OCI-LY1 (cell line): ENCODE data around the gene AASS.

ENCODE experiments used
- H2AFZ ChIP-seq: fragments of 200-600 bp; sonication (generic), shearing (Covaris generic); 2 replicates; pipeline ENCODE4 v1.6.0; 2014; ENCODE audit warnings: antibody characterized with exemption, mild to moderate bottlenecking, low read length
- H3F3A ChIP-seq: fragments of 200-600 bp; sonication (generic), shearing (Covaris generic); 2 replicates; pipeline ENCODE4 v1.6.0; 2014; ENCODE audit warnings: mild to moderate bottlenecking, antibody characterized with exemption, low read length, moderate library complexity; ENCODE audit not compliant: insufficient read depth
- H3K27ac ChIP-seq: fragments of 200-600 bp; sonication (generic); 2 replicates; pipeline ENCODE4 v1.5.1; 2014; ENCODE audit warnings: low read length, mixed run types, mild to moderate bottlenecking, low read depth; ENCODE audit not compliant: poor library complexity, severe bottlenecking
- H3K27me3 ChIP-seq: fragments of 200-600 bp; sonication (generic); 2 replicates; pipeline ENCODE4 v1.6.0; 2014; ENCODE audit warnings: antibody characterized with exemption, mild to moderate bottlenecking, low read length, moderate library complexity; ENCODE audit not compliant: insufficient read depth
- H3K36me3 ChIP-seq: fragments of 200-600 bp; sonication (generic); 2 replicates; pipeline ENCODE4 v1.6.1; 2014; ENCODE audit warnings: mild to moderate bottlenecking, antibody characterized with exemption, low read length, moderate library complexity, mixed read lengths; ENCODE audit not compliant: insufficient read depth
- H3K4me1 ChIP-seq: fragments of 200-600 bp; sonication (generic); 2 replicates; pipeline ENCODE4 v1.5.1; 2014; ENCODE audit warnings: mild to moderate bottlenecking, low read length, moderate library complexity; ENCODE audit not compliant: insufficient read depth, severe bottlenecking
- H3K4me2 ChIP-seq: fragments of 200-600 bp; sonication (generic), shearing (Covaris generic); 2 replicates; pipeline ENCODE4 v1.6.1; 2014; ENCODE audit warnings: low read length
- H3K4me3 ChIP-seq: fragments of 200-600 bp; sonication (generic); 2 replicates; pipeline ENCODE4 v1.5.1; 2014; ENCODE audit warnings: low read length, low read depth, mild to moderate bottlenecking, mixed read lengths; ENCODE audit not compliant: poor library complexity, severe bottlenecking
- H3K79me2 ChIP-seq: fragments of 200-600 bp; shearing (Covaris generic); 2 replicates; pipeline ENCODE4 v1.6.1; 2016; ENCODE audit warnings: mixed run types, low read length, mixed read lengths; ENCODE audit not compliant: insufficient read depth
- H3K9ac ChIP-seq: fragments of 200-600 bp; sonication (generic), shearing (Covaris generic); 2 replicates; pipeline ENCODE4 v1.6.1; 2014; ENCODE audit warnings: mild to moderate bottlenecking, low read length, mixed read lengths
- H3K9me2 ChIP-seq: fragments of 200-600 bp; sonication (generic), shearing (Covaris generic); 2 replicates; pipeline ENCODE4 v1.6.1; 2014; ENCODE audit warnings: low read depth, mild to moderate bottlenecking, low read length, mixed read lengths
- H3K9me3 ChIP-seq: fragments of 200-600 bp; shearing (Covaris generic); 2 replicates; pipeline ENCODE4 v1.6.1; 2014; ENCODE audit warnings: low read length, mixed read lengths
- H4K20me1 ChIP-seq: fragments of 200-600 bp; sonication (generic), shearing (Covaris generic); 2 replicates; pipeline ENCODE4 v1.6.0; 2016; ENCODE audit warnings: mild to moderate bottlenecking, low read length; ENCODE audit not compliant: insufficient read depth
- CTCF ChIP-seq: fragments of 200-600 bp; sonication (generic), shearing (Covaris generic); IDR thresholded peaks from 2 replicates; pipeline ENCODE4 v1.5.1; 2017; ENCODE audit warnings: mild to moderate bottlenecking, antibody characterized with exemption, low read length, moderate library complexity, mixed read lengths
- EZH2 ChIP-seq: fragments of 200-600 bp; sonication (generic), shearing (Covaris generic); IDR thresholded peaks from 2 replicates; pipeline ENCODE4 v1.8.0; 2017; ENCODE audit warnings: borderline replicate concordance, mixed run types, mild to moderate bottlenecking, antibody characterized with exemption, low read length, moderate library complexity, mixed read lengths

Gene AASS

DNA sequence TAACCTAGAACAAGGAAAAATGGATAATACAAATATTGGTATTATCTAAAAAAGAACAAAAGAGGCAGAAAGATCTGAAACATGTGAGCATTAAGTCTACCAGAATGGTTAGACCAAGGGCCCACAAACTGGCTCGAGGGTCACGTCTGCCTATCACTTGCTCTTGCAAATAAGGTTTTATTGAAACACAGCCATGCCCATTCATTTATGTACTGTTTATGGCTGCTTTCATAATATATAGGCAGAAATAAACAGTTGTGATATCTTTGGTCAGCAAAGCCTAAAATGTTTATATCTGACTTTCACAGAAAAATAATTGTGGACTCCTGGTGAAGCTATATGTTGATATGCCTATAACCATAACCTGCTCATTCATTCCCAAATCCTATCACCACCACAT, 71.8 kb downstream of the AASS start:
- Histone ChIP-seq H3K4me3 (no peak overlapping the region), H3F3A (no peaks in the 10 kb centered on the region), H3K79me2 (no peaks in the 10 kb centered on the region), H3K9me3 (no peaks in the 10 kb centered on the region), H3K4me1 (no peaks in the 10 kb centered on the region), H3K27me3 (no peaks in the 10 kb centered on the region), H3K36me3 (no peaks in the 10 kb centered on the region), H4K20me1 (no peaks in the 10 kb centered on the region), H3K9ac (no peak overlapping the region), H2AFZ (no peak overlapping the region), H3K4me2 (no peak overlapping the region), H3K9me2 (no peaks in the 10 kb centered on the region), H3K27ac (no peak overlapping the region)
- no peak for TF ChIP-seq CTCF
- TF ChIP-seq EZH2 = no peak

- Histone ChIP-seq H3K36me3 (no peaks in the 10 kb centered on the region), H3K9me2 (no peaks in the 10 kb centered on the region), H3K79me2 (no peaks in the 10 kb centered on the region), H3K27ac (no peak overlapping the region), H2AFZ (no peak overlapping the region), H3K9me3 (no peaks in the 10 kb centered on the region), H3K4me2 (no peak overlapping the region), H3K9ac (no peak overlapping the region), H3F3A (no peaks in the 10 kb centered on the region), H3K4me1 (no peaks in the 10 kb centered on the region), H3K27me3 (no peaks in the 10 kb centered on the region), H4K20me1 (no peaks in the 10 kb centered on the region), H3K4me3 (no peak overlapping the region)
- TF ChIP-seq CTCF (no peak), EZH2 (no peak)
Observed at GRCh38 chr7:122070834-122071233, 73.2 kb downstream of the AASS start.

- Histone ChIP-seq H3K9me2 (no peaks in the 10 kb centered on the region), H3K4me1 (no peaks in the 10 kb centered on the region), H3K9ac (no peak overlapping the region), H4K20me1 (no peaks in the 10 kb centered on the region), H3K27ac (no peak overlapping the region), H3K4me2 (no peak overlapping the region), H3K4me3 (no peak overlapping the region), H3K36me3 (no peaks in the 10 kb centered on the region), H3K79me2 (no peaks in the 10 kb centered on the region), H3K9me3 (no peaks in the 10 kb centered on the region), H3K27me3 (no peaks in the 10 kb centered on the region), H3F3A (no peaks in the 10 kb centered on the region), H2AFZ (no peak overlapping the region)
- TF ChIP-seq EZH2 (no peak), CTCF (no peak)
Observed at GRCh38 chr7:122070062-122070461, 74.0 kb downstream of the AASS start.
